HEK293 (cell line): ENCODE results near the gene TBC1D16.
A peak's percentile ranks its signal among the peaks of the same experiment; 100 is the strongest.

ENCODE experiments used
- OSR2 ChIP-seq: fragments of 450-650 bp; formaldehyde crosslinking; IDR thresholded peaks from 2 replicates; pipeline ENCODE4 v1.5.1; 2016; ENCODE audit warnings: missing biosample characterization, missing genetic modification characterization
- ZNF157 ChIP-seq: fragments of 450-650 bp; formaldehyde crosslinking; IDR thresholded peaks from 2 replicates; pipeline ENCODE4 v1.5.1; 2016; ENCODE audit warnings: missing biosample characterization, missing genetic modification characterization
- ZNF169 ChIP-seq: fragments of 450-650 bp; formaldehyde crosslinking; IDR thresholded peaks from 2 replicates; pipeline ENCODE4 v1.5.1; 2016; ENCODE audit warnings: missing biosample characterization, missing genetic modification characterization
- ZNF274 ChIP-seq, 2 experiments: fragments of 200-500 bp in 1 of 2; fragments of 450-650 bp in 1 of 2; sonication (Bioruptor generic) in 1 of 2; formaldehyde crosslinking in 1 of 2; IDR thresholded peaks; 2 replicates each; pipeline versions ENCODE4 v1.5.1 to v1.6.1; 2014 to 2016; ENCODE audit warnings: borderline replicate concordance in 1 of 2, inconsistent platforms in 1 of 2, low read length in 1 of 2, missing biosample characterization in 1 of 2, missing genetic modification characterization in 1 of 2
- ZNF830 ChIP-seq: fragments of 450-650 bp; IDR thresholded peaks from 2 replicates; pipeline ENCODE4 v1.5.0; 2018; ENCODE audit warnings: missing biosample characterization, missing genetic modification characterization, low read depth, mild to moderate bottlenecking, moderate library complexity
- TF ChIP-seq, protein P1 (sequence below): fragments of 450-650 bp; formaldehyde crosslinking; IDR thresholded peaks from 2 replicates; pipeline ENCODE4 v1.5.1; 2016; ENCODE audit warnings: missing biosample characterization, missing genetic modification characterization
- TF ChIP-seq, protein P2 (sequence below): fragments of 450-650 bp; formaldehyde crosslinking; IDR thresholded peaks from 2 replicates; pipeline ENCODE4 v1.5.1; 2016; ENCODE audit warnings: missing biosample characterization, missing genetic modification characterization

DNA sequence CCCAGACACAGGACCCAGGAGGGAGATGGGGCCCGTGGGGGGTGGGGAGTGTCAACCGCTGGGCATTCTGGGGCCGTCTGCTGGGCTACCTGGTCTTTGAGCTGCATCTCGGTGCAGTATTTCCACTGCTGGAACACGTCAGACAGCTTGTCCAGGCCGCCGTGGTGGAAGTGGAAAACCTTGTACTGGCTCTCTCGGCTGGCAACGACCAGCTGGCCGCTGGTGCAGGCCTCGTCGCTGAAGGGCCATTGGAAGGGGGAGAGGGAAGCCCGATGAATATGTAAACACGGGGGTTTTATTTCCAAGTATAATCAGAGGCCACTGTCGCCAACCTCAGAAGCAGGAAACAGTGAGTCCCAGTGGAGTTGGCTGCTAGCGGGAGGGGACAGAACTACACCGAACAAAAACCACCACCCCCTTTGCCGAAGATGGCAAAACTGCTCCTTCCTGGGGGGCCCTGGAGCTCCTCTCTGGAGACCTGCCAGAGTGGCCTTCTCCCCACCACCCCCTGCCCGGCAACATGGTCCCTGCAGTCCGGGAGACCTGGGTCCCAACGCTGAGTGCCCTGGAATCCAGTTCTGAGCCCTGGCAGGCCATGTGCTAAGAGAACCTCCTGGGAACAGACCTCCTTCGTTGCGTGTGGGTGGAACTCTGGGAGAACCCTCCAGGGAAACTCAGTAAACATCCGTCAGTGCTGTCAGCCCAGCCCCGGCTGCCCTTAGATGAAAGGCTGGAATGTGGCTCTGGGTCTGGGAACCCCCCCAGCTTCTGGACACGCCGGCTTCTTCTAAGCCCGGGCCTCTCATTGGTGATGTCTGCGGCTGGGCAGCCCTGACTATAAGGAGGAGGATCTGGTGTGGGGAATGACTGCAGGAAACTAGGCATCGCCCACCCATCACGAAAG lies 84.1 kb downstream of the TBC1D16 start:
- TF ChIP-seq ZNF157 (tag by site-specific recombination) (no peak), ZNF274 (IDR thresholded peaks at IDR 0.05; ENCODE audit: low read length) (no peak), ZNF274 (tag by site-specific recombination; IDR thresholded peaks at IDR 0.05; ENCODE audit: borderline replicate concordance) (no peak), OSR2 (tag by site-specific recombination) (peak; percentile 34; the same call in 1 of the 2 replicates), ZNF169 (no peak), ZNF830 (tag by site-specific recombination) (no peak)
- TF ChIP-seq, protein P1, sequence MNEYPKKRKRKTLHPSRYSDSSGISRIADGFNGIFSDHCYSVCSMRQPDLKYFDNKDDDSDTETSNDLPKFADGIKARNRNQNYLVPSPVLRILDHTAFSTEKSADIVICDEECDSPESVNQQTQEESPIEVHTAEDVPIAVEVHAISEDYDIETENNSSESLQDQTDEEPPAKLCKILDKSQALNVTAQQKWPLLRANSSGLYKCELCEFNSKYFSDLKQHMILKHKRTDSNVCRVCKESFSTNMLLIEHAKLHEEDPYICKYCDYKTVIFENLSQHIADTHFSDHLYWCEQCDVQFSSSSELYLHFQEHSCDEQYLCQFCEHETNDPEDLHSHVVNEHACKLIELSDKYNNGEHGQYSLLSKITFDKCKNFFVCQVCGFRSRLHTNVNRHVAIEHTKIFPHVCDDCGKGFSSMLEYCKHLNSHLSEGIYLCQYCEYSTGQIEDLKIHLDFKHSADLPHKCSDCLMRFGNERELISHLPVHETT, result no peak
- TF ChIP-seq, protein P2, sequence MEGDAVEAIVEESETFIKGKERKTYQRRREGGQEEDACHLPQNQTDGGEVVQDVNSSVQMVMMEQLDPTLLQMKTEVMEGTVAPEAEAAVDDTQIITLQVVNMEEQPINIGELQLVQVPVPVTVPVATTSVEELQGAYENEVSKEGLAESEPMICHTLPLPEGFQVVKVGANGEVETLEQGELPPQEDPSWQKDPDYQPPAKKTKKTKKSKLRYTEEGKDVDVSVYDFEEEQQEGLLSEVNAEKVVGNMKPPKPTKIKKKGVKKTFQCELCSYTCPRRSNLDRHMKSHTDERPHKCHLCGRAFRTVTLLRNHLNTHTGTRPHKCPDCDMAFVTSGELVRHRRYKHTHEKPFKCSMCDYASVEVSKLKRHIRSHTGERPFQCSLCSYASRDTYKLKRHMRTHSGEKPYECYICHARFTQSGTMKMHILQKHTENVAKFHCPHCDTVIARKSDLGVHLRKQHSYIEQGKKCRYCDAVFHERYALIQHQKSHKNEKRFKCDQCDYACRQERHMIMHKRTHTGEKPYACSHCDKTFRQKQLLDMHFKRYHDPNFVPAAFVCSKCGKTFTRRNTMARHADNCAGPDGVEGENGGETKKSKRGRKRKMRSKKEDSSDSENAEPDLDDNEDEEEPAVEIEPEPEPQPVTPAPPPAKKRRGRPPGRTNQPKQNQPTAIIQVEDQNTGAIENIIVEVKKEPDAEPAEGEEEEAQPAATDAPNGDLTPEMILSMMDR (tag by site-specific recombination), result no peak
